Activated CD4-positive, alpha-beta T cell treated with anti-CD3 and anti-CD28 coated beads, Interleukin-2, amount 50 U/mL, for 48 hours (primary cell): ENCODE data around the gene ZSWIM1.
"Not testable (repeated sequence)": the region's sequence is repeated elsewhere in the genome, so short reads cannot be mapped to it uniquely, and the experiment has no call there.

ENCODE experiments used
- DNase-seq, 2 experiments: peaks; one replicate each; pipeline ENCODE4 v3.0.0-alpha.2; 2020

Gene ZSWIM1

GRCh38 chr20:45909817-45910669 is 29.0 kb downstream of the ZSWIM1 start:
- no peak for DNase-seq

DNA sequence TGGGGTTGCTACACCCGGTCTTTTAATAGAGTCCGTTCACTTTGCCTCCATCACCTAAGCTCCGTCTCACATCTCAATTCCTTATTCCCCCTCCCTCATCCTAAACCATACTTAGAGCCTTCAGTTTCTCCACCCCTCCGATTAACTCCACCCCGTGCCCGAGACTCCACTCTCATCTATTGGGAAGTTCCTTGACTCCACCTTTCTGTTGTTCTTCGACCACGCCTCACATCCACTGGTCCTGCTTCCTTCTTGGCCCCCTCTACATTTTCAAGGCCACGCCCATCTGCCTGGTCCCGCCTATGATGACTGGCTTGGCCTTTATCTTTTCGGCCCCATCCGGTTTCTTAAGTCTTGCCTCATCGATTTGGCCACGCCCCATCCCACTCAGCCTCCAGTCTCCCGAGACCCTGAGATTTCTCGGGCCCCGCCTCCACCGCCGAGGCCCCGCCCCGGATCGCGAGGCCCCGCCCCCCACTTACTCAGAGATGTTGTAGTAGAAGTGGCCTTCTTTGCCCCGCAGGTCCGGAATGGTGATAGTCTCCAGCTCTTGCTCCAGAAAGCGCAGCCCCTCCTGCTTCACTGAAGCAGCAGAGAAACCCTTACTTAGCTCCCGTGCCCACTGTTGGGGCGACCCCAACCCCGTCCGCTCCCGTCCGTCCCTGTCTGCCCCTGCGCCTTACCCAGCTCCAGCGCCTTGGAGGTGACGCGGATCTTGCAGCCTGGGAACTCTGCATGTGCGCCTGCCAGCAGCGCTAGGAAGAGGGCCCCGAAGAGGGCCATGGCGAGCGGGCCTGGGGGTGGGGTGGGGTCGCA is 29.9 kb downstream of the ZSWIM1 start:
- peak; percentile 97 to 98 for DNase-seq

DNA sequence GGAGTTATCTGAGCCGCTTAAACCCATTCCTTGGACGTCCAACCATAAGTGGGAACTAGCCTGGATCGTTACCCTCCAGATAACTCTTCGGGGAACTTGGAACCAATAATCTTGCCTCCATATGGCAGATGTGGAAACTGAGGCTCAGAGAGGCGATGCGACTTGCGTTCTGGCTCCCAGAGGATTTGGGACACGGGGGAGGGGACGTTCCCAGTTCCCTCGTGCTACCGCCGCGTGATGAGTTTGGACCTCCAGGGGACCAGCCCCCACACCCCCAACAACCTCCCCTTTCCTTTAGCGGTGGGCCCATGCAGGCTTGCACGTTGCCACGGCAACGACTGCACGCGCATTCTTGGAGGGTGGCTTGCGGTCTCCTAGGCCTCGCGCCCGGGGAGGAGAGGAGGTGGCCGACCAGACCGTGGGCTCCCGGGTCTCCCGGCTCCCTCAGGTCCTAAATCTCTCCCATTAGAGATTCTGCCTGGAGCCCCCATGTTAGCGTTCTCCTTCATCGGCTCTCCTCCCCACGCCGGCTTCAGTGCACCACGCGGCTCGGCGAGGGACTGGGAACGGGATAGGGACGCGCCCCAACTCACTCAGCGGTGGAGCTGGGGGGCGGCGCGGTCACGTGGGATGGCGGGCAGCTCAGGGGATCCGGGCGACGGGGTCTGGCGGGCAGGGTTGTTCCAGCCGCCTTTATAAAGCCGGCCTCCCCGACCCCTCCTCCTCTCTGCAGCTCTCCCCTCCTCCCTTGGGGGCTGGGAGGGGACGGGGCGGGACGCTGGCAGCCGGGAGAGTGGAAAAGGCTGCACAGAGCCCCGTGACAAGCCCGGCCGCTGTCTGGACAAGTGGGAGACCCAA is 30.7 kb downstream of the ZSWIM1 start, which contains the start of gene PLTP:
PLTP (minus strand) TSS at position 670 of the 858 bp plus-strand sequence. CDS start 703 bp downstream, outside the sequence.
- DNase-seq, result peak; percentile 28 to 31

DNA sequence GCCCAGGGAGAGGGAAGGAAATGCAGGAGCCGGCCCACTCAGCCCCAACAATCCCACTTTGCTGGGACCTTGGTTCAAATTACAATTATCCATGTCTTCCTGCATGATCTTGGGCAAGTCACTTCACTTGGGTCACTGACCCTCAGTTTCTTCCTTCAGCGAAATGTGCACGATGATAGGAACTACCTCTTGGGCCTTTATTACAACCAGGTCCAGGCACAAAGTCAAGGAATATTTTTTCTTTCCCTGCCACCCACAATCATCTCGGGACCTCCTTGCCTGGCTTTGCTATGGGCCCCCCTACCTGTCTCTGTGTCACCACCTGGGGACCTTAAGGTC is 31.3 kb downstream of the ZSWIM1 start:
- DNase-seq, result no peak

GRCh38 chr20:45913116-45913515 is 32.1 kb downstream of the ZSWIM1 start:
- DNase-seq, result no peak

DNA sequence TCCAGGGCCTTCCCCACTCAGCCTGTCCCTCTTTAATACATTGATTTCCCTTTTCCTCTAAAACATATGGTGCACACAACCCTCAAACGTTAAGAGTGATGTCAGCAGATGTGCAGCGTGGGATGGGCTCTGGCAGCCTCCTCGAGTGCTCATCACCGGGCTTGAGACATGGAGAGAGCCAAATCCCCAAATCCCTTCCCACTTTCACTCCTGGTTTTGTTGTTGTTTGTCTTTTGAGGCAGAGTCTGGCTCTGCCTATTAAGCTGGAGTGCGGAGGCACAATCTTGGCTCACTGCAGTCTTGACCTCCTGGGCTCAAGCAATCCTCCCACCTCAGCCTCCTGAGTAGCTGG is 36.7 kb downstream of the ZSWIM1 start:
- DNase-seq, result no peak

GRCh38 chr20:45918182-45918737 is 37.2 kb downstream of the ZSWIM1 start:
- no peak for DNase-seq

- no peak for DNase-seq
Observed at GRCh38 chr20:45918779-45919537, 37.9 kb downstream of the ZSWIM1 start.

DNA sequence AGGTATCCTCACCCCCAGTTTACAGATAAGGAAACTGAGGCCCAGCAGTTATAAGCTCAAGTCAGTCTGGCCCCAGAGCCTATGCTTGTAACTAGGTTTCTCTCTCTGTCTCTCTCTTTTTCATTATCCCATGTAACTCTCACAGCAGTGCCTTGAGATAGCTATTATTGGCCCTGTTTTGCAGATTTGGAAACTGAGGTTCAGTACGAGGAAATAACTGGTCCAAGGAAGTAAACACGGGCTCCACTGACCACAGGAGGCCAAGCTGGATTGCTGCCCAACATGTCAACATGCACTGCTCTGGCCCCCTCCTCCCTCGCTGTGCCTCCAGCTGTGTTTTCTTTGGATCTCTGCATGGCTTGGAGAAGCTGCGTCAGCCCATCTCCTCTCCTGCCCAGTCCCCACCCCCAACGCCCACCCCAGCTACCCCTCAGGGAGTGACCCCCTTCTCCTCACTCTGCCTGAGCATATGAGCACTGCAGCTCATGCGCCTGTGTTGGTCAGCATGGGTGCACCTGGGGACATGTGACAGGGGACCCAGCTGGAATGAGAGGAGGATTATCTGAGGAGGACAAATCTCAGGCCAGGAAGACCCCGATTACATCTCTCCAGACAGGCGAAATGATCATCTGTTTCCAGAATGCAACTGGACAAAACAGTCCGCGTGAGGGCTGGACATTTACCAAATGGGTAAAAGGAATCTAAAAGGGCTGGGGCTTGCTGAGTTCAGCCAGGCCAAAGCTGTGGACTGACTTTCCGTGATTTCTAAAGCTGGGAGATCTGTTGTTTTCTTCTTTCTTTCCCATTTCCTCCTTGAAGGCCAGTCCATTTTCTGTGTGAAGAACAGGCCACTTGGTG is 38.7 kb downstream of the ZSWIM1 start:
- no peak for DNase-seq

DNA sequence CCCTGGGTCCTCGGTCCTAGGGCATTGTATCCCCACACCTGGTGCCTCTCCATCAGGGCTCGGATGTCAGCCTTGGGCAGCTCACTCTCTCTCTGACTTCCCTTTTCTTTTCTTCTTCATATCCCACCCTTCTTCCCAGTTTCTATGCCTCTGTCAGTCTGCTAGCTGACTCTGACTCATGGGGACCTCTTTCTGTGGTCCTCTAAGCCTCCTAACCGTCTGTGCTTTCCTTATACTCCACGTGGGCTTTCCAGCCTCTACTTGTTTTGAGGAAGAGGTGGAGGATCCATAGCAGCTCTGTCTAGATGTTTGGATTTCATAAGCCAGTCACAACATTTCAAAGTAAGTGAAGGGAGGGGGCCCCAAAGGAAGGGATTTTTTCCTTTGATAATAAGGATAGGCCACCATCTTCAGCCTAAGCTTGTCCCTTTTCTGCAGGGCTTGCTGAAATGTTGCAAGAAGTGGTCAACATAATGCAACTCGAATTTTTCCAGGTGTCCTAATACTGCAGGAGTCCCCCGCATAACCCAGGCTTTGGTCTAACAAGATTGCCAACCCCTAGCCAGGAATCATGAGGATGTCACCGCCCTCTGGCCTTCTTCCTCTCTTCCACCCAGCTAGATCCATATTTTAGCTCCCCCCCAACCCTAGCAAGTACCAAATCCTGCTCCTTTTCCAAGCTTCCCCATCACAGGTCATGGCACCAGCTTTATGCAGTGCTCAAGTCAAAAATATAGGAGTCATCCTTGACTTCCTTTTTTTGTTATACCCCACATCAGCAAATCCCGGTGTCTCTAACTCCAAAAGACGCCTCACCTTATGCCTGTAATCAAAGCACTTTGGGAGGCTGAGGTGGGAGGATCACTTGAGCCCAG is 39.7 kb downstream of the ZSWIM1 start:
- no peak for DNase-seq

- DNase-seq, result no peak
Observed at GRCh38 chr20:45921337-45922189, 40.5 kb downstream of the ZSWIM1 start.

GRCh38 chr20:45924391-45925261 is 43.6 kb downstream of the ZSWIM1 start:
- no peak for DNase-seq

DNA sequence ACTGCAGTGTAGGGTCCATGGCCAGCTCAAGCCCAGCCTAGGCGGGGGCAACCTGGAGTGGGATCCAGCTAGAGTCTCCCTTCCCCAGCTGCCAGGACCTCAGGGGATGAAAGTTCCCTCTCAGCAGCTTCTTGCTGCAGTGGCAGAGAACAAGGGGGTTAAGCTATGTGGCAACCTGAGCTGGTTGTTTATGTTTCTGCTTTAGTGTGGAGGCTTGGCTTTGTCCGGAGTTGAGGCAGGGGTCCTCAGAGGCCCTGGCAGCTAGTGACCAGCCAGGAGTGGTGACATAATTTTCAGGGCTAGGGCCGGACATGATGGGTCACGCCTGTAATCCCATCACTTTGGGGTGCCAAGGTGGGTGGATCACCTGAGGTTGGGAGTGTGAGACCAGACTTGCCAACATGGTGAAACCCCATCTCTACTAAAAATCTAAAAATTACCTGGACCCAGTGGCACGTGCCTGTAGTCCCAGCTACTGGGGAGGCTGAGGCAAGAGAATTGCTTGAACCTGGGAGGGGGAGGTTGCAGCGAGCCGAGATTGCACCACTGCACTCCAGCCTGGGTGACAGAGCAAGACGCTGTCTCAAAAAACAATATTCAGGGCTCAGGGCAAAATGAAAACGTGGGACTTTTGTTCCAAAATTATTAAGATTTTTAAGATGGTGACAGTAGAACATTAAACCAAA is 44.9 kb downstream of the ZSWIM1 start:
- DNase-seq, result no peak

DNA sequence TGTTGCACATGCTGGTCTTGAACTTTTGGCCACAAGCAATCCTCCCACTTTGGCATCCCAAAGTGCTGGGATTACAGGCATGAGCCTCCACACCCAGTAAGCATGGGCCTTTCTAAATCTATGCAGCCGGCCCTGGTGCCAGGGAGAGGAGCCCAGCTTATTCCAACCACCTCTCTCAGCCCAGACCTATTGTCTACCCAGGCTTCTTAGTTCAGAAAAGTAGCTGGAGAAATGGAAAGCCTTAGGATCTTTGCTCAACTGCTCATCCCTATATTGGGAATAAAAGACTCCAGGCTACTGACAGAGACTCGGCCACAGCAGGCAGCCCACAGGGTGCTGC is 45.7 kb downstream of the ZSWIM1 start:
- no peak for DNase-seq

GRCh38 chr20:45927071-45927878 is 46.2 kb downstream of the ZSWIM1 start:
- DNase-seq, result no peak

DNA sequence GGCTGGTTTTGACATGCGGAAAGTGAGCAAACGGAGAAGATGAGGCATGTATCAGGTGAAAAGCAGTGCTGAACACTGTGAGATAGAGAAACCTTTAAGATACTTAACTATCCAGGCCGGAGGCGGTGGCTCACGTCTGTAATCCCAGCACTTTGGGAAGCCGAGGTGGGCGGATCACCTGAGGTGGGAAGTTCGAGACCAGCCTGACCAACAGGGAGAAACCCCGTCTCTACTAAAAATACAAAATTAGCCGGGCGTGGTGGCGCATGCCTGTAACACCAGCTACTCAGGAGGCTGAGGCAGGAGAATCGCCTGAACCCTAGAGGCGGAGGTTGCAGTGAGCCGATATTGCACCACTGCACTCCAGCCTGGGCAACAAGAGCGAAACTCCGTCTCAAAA is 50.7 kb downstream of the ZSWIM1 start:
- DNase-seq, result not testable (repeated sequence)
